HG03460 (cell line): ENCODE measurements around the gene ARSA.
"Not testable (repeated sequence)": the region's sequence is repeated elsewhere in the genome, so short reads cannot be mapped to it uniquely, and the experiment has no call there.

ENCODE experiments used
- ATAC-seq: cut with Tn5 transposase; IDR thresholded peaks from one replicate; pipeline ENCODE4 v1.9.1; 2021; ENCODE audit not compliant: unreplicated experiment

ARSA gene

DNA sequence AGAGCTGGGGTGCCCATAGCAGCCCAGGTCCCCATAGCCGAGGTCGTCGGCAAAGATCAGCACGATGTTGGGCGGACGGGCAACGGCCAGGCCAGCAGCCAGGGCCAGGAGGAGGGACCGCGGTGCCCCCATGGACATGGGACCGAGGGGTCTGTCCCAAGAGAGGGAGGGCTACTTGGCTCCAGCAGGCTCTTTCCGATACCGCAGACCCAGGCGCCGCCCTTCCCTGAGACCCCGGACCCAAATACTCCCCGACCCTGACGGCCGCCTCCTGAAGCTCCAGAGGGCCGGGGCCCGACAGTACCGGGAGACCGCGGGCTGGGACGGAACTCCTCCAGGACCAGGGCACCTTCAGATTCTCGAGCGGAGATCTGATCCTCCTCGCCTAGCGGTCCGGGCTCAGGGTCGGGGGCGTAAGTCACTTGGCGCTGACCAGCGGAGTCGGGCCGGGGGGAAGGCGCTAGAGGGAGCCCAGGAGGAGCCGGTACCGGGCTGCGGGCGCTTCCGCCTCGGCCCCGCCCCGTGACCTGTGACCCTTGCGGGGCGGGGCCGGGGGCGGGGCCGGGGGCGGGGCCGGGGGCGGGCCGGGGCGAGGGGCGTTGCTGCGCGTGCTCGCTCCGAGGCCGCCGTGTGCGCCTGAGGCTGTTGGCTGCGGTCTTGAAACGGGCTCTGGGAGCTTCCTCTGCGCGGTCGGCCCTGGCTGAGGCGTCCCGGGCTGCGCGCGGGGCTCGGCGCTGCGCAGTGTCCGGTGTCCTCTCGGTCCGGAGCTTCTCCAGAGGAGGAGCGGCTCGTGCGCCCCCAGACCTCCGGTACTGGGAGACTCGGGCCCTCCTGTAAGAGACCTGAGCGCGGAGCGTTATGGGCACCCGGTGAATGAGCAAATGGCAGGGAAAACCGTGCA lies at the start of gene ARSA:
Gene ARSA (minus strand): TSS at position 511 of the 901 bp plus-strand sequence. CDS start 373 bp downstream, at position 138.
- peak; percentile 65 for ATAC-seq

DNA sequence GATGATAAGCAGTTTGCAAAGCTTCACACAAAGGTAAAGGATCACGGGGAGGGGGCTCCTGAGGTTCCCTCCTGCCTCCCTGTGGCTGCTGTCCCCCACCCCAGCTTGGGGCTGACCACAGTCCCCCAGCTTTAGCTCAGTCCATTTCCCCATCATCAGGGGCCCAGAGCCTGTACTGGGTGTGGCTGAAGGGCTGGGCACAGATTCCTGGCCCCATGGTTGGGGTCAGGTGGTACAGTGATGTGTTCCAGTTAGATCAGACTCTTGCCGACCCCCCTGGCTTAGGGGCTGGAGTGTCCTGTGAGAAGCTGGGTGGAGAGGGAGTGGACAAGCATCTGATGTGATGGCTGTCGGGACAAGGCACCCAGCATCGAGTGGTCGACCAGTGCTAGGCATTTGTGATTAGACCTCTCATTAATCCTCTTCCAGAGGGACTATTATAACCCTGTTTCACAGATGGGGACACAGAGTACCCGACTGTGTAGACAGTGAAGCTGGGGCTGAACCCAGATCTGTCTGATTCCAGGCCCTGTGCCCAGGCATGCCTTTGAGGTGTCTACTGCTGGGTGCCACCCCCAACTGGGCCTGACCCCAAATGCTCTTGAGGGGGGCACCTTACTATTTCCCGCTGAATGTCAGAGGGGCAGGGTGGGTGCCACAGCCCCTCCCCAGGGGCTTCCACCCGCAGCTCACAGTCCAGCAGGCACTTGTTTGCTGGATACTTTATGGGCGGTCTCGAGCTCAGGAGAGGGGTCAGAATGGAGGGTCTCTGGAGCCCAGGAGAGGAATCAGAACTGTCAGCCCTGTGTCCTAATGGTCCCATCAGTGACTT lies 48.9 kb upstream of the ARSA start:
- no peak for ATAC-seq

- no peak for ATAC-seq
Measured at GRCh38 chr22:50676180-50676636, 48.3 kb upstream of the ARSA start.

DNA sequence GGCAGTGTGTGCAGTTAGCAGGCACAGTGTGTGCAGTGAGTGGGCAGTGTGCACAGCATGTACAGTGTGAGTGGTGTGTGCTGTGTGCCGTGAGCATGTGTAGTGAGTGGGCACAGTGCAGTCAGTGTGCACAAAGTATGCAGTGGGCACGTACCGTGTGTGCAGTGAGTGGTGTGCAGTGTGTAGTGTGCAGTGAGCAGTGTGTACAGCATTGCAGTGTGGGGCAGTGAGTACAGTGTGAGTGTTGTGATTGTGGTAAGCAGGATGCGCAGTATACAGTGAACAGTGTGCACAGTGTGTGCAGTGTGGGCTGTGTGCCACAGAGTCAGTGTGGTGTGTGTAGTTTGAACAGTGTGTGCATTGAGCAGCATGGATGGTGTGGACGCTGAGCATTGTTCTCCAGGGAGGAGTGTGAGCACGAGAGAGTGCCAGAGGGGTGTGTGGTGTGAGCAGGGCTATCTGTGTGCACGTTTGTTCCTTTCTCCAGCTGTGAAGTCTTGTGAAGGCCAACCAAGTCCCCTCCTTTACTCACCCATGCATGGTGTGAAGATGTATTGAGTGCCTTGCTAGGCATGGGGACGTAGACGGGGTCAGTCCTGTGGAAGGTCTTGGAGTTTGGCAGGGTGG lies 47.7 kb upstream of the ARSA start:
- ATAC-seq: no peak

DNA sequence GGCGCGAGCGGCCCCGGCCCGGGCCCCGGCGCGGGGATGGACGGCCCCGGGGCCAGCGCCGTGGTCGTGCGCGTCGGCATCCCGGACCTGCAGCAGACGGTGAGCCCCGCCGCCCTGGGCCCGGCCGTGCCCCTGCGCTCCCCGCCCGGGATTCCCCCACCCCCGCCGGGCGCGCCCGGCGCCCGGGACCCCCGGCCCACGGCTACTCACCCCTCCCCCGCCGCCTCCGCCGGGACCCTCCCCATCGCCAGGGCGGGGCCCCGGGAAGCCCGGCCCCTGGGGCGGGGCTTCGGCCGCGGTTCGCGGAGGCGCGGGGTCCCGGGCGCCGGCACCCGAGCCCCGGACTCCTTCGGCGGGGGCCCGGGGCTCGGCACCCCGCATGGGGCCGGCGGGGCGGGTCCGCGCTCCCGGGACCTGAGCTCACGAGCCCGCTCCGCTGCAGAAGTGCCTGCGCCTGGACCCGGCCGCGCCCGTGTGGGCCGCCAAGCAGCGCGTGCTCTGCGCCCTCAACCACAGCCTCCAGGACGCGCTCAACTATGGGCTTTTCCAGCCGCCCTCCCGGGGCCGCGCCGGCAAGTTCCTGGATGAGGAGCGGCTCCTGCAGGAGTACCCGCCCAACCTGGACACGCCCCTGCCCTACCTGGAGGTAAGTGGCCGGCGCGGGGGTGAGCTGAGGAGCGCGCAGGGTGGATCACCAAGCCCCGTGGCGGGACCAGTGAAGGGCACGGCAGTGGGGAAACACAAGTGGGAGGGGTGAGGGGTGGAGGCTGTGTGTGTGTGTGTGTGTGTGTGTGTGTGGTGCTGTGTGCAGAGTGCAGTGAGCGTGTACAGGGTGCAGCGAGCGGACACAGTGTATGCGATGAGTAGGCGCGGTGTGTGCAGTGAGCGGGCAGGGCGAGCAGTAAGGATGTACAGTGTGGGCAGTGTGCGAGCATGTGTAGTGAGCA lies 46.9 kb upstream of the ARSA start:
- ATAC-seq: no peak

DNA sequence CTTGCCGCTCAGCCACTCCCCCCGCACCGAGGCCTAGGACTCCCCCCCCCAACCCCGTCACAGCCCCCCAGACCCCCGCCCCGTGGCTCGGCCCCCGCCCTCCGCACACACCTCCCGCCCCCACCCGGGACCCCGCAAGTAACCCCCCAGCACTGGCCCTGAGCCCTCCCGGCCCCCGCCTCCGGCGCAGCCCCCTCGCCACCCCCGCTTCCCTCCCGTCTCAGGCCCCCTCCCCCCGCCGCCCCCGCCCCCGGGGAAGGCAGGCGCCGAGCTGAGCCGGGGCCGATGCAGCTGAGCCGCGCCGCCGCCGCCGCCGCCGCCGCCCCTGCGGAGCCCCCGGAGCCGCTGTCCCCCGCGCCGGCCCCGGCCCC lies 46.2 kb upstream of the ARSA start:
- no peak for ATAC-seq

DNA sequence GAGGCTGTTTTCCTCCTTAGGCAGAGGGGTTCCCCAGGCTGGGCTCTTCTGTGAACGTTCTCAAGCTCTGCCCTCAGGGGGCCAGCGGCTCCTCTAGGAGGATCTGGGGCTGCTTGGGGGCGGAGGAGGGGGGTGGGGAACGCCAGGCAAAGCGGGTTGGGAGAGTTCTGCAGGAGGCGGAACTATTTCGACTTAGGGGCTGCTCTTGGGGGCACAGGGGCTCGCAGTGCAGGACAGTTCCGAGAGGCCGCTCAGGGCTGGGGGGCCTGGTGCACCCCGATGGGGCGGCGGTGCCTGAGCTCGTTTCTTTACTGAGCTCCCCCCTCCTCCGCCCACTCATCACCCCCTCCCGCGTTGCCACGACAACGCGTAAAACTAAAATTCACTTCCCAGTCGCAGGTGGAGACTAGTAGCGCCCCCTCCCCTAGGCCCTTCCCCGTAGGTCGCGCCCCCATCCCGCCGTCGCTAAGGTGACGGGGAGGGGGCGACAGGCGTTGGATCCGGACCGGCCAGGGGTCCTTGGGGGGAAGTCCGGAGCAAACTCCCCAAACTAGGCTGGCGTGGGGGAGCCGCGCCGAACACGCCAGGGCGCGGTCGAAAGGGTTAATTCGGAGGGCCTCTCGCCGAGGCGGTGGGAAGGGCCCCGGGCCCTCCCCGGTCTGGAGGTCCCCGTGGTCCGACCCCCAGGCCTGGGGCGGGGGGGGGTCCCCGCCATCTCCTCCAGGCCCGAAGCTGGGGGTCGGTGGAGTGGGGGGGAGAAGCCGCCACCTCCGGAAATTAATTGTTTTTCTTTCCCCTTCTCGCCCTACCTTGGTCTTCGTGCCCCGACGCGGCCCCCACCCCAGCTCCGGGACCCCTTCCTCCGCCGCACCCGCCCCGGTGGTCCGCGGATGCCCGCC lies 45.5 kb upstream of the ARSA start:
- no peak for ATAC-seq

DNA sequence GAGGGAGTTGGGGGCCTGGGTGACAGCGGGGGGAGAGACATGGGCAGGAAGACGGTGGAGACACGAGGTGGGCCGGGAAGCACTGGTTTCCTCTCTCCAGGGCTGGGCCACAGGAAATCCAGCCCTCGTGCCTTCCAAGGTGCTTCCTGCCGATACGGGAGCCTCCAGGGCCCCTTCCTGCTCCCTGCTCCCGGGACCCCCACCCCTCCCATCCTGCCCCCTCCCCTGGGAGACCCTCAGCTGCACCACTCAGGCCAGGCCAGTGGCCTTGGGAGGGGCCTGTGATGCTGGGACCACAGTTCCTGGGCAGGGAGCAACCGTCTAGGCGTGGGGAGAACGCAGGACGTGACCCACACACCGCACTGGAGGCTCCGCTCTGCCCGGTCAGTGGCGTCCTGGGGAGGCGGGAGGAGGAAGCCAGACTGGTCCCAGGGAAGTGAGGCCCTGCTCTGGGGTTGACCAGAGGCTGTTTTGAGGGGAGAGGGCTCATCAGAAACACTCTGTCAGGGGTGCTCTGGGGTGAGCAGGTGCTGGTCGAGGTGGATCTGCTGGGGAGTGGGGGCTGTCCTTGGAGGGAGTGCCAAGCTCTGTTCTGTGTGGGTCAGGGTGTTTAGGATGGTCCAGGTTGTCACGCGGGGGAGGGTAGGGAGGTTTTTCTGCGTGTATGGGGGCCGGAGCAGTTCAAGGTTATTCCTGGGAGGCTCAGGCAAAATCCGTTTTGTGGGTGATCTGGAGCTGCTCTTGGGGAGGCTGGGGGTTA lies 44.7 kb upstream of the ARSA start, which contains the start of gene SHANK3:
Gene SHANK3 (plus strand): TSS at position 353 of the 760 bp plus-strand sequence.
- ATAC-seq: no peak

- ATAC-seq: no peak
Measured at GRCh38 chr22:50672041-50672440, 44.1 kb upstream of the ARSA start.

GRCh38 chr22:50671641-50672040 lies 43.7 kb upstream of the ARSA start:
- no peak for ATAC-seq

DNA sequence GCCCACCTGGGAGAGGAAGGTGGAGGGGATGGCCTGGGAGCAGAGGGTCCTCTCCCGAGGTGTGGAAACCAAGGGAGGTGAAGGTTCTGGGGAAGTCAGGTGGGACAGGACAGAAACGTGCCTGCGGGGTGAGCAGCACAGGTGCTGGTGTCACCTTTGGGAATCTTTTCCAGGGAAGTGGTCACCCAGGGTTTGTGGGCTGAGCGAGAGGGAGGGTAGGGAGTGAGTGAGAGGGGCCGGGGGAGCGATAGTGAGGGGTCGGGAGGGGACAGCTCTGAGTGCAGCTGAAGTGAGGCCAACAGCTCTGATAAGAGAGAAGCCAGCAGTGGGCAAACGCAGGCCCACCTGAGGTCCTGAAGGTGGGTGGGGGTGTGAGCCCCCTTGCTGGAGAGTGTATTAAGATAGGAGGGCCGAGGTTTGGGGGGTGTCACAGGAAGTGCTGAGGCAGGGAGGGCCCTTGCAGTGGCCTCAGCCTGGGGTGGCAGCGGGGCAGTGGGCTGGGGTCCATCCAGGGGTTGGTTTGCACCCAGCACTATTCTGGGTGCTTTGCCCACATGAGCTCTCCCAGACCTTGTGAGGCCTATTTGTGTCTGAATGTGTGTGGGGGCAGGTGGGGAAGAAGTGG lies 43.1 kb upstream of the ARSA start:
- no peak for ATAC-seq

DNA sequence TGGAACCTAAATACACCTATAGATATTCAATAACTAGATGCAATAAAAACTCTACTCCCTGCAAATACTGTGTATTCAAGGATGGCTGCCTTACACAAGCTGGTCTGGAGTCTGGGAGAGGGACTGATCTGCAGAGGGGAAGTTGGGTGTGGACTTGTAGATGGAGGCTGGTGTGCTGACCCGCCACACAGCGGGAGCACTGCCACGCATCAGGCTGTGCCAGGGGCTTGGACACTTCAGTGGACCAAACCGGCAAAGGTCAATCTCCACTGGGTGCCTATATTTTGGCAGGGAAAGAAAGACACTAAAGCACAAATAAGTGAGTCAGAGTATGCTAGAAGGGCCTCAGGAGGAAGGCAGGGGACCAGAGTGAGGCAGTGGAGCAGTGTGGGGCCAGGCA lies 42.6 kb upstream of the ARSA start:
- ATAC-seq: no peak

- no peak for ATAC-seq
Measured at GRCh38 chr22:50665738-50666137, 37.8 kb upstream of the ARSA start.

GRCh38 chr22:50665212-50665611 lies 37.3 kb upstream of the ARSA start:
- ATAC-seq: no peak

DNA sequence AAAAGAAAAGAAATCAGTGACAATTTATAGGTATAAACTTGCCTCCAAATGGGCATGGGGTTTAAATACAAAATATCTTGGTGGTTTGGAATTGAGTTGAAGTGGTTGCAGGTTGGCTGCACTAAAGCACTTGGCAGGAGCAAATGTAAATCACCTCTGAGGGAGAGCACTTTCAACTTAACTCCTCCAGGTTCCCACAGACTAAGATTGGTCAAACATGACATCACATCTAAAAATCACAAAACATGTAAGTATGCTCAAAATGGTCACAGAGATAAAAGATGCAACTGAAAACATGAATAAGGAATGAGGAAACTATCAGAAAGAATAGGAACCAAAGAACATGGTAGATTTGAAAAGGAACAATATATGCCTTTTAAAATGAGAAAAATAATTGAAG lies 32.4 kb upstream of the ARSA start:
- ATAC-seq: no peak

- not testable (repeated sequence) for ATAC-seq
Measured at GRCh38 chr22:50659711-50660110, 31.8 kb upstream of the ARSA start.

- ATAC-seq: no peak
Measured at GRCh38 chr22:50657925-50658324, 30.0 kb upstream of the ARSA start.
